Mucosa of rectum (tissue), 2 donors: ENCODE results near the gene ZNF319.

Experiments used
- H3K27ac ChIP-seq, 2 donors: one replicate each; pipeline ENCODE4 v1.7.0; 2013; ENCODE audit warnings: inconsistent platforms in 2 of 2, low read depth in 2 of 2, low read length in 2 of 2
- H3K27me3 ChIP-seq, 2 donors: one replicate each; pipeline ENCODE4 v1.7.0; 2013; ENCODE audit warnings: low read length in 2 of 2; ENCODE audit not compliant: control insufficient read depth in 2 of 2, insufficient read depth in 2 of 2
- H3K36me3 ChIP-seq, 2 donors: one replicate each; pipeline ENCODE4 v1.7.0; 2013; ENCODE audit warnings: low read length in 2 of 2; ENCODE audit not compliant: control insufficient read depth in 2 of 2, insufficient read depth in 2 of 2
- H3K4me1 ChIP-seq, 2 donors: one replicate each; pipeline ENCODE4 v1.7.0; 2013; ENCODE audit warnings: low read length in 2 of 2, mild to moderate bottlenecking in 1 of 2; ENCODE audit not compliant: control insufficient read depth in 2 of 2, insufficient read depth in 2 of 2
- H3K4me3 ChIP-seq, 2 donors: one replicate each; pipeline ENCODE4 v1.7.0; 2013; ENCODE audit warnings: low read length in 2 of 2
- H3K9ac ChIP-seq, 2 donors: one replicate each; pipeline ENCODE4 v1.7.0; 2013; ENCODE audit warnings: low read length in 2 of 2, low read depth in 1 of 2, mild to moderate bottlenecking in 1 of 2
- H3K9me3 ChIP-seq, 2 donors: one replicate each; pipeline ENCODE4 v1.7.0; 2013; ENCODE audit warnings: low read length in 2 of 2; ENCODE audit not compliant: control insufficient read depth in 2 of 2
- donor health status: healthy.
- donor health status: Normal muscosa, but diverticular disease.

Gene ZNF319

GRCh38 chr16:57997176-57997527 lies 3.3 kb downstream of the ZNF319 start:
- Histone ChIP-seq H3K9ac (no peak overlapping the region), H3K27me3 (no peaks in the 10 kb centered on the region), H3K4me3 (no peak overlapping the region), H3K9me3 (no peaks in the 10 kb centered on the region), H3K27ac (no peak overlapping the region), H3K4me1 (peaks cover 10 to 16% of the 10 kb centered on the region in 2 donors), H3K36me3 (peaks cover 15 to 23% of the 10 kb centered on the region in 2 donors)

GRCh38 chr16:57996406-57997175 lies 3.9 kb downstream of the ZNF319 start:
- H3K4me3 ChIP-seq = no peak overlapping the region
- no peaks in the 10 kb centered on the region for H3K27me3 ChIP-seq
- H3K9ac ChIP-seq = no peak overlapping the region
- H3K27ac ChIP-seq = no peak overlapping the region
- H3K4me1 ChIP-seq = peaks cover 10 to 11% of the 10 kb centered on the region in 2 donors
- H3K9me3 ChIP-seq = no peaks in the 10 kb centered on the region
- peaks cover 15 to 23% of the 10 kb centered on the region in 2 donors for H3K36me3 ChIP-seq

- no peaks in the 10 kb centered on the region for H3K27me3 ChIP-seq
- no peaks in the 10 kb centered on the region for H3K9me3 ChIP-seq
- peaks cover 7 to 11% of the 10 kb centered on the region in 2 donors for H3K4me1 ChIP-seq
- no peak overlapping the region for H3K4me3 ChIP-seq
- H3K9ac ChIP-seq = no peak overlapping the region
- peaks cover 15 to 23% of the 10 kb centered on the region in 2 donors for H3K36me3 ChIP-seq
- H3K27ac ChIP-seq = no peak overlapping the region
Measured at GRCh38 chr16:57995721-57996405, 4.6 kb downstream of the ZNF319 start.

DNA sequence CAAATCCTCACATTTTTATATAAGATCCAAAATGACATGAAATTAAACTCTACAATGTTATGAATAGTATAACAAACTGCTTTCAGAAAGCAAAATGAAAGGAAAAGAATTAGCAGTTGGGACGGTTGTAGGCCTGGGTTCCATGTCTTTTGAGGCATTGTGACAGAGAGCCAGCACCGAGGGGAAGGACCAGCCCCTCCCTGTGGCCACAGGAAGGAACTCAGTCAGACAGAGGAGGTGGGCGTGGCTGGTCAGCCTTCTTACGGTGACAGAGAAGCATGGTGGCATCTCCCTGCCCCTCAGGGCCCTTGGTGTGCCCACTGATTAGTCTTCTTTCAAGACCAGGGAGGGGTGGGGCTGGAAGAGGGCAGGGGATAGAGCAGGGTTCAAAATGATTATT lies 5.7 kb downstream of the ZNF319 start:
- Histone ChIP-seq H3K27ac (no peak overlapping the region), H3K9me3 (no peaks in the 10 kb centered on the region)

DNA sequence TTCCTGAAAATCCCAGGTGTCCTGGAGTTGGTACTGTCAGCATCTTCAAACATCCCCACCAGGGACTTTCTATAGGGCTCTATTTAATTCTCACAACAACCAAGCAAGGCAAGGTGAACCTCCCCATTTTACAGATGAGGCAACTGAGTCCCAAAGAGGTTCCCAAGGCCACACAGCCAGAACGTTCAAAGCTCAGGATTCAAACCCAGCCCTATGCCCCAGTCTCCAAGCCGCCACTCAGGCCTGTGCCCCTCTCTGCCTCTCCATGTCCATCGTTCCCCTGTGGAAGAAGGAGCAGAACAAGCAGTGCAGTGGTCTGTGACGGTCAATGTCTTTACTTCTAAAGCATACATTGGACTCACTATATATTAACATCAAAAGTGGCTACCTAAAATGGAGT lies 6.1 kb downstream of the ZNF319 start:
- Histone ChIP-seq H3K36me3 (peaks cover 15 to 23% of the 10 kb centered on the region in 2 donors), H3K4me3 (no peak overlapping the region)

More for the DNA sequence above, 5.7 kb downstream of the ZNF319 start:
- peaks cover 15 to 23% of the 10 kb centered on the region in 2 donors for H3K36me3 ChIP-seq
- H3K9ac ChIP-seq = no peak overlapping the region
- no peaks in the 10 kb centered on the region for H3K27me3 ChIP-seq
- peaks cover 7 to 10% of the 10 kb centered on the region in 2 donors for H3K4me1 ChIP-seq
- H3K4me3 ChIP-seq = no peak overlapping the region

GRCh38 chr16:57993897-57994296 lies 6.6 kb downstream of the ZNF319 start:
- Histone ChIP-seq H3K27me3 (no peaks in the 10 kb centered on the region), H3K36me3 (peaks cover 15 to 23% of the 10 kb centered on the region in 2 donors), H3K4me1 (peaks cover under 1 to 2% of the 10 kb centered on the region in 2 donors), H3K4me3 (no peak overlapping the region), H3K9me3 (no peaks in the 10 kb centered on the region), H3K27ac (no peak overlapping the region), H3K9ac (no peak overlapping the region)

More for the DNA sequence above, 6.1 kb downstream of the ZNF319 start:
- Histone ChIP-seq H3K4me1 (peaks cover 6 to 7% of the 10 kb centered on the region in 2 donors), H3K27ac (no peak overlapping the region), H3K9me3 (no peaks in the 10 kb centered on the region), H3K9ac (no peak overlapping the region), H3K27me3 (no peaks in the 10 kb centered on the region)

DNA sequence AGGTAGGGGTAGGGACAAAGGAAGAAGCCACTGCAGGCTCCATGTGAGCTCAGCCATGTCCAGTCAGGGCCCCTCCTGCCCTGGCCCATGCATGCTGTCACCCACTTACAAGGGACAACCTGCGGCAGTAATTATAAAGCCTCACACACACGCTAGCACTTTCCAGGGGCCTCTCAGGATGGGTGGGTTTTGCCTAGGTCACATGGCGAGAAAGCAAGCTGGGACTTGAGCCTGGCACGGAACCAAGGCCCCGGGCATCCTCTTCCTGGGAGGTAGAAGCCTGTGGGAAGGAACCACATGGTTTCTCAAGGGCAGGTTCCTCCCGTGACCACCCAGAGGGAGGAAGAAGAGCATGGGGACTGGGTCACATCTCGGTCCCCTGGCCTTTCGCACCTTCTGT lies 7.0 kb downstream of the ZNF319 start:
- Histone ChIP-seq H3K27me3 (no peaks in the 10 kb centered on the region), H3K4me1 (peaks cover 0 to 2% of the 10 kb centered on the region in 2 donors), H3K36me3 (peaks cover 15 to 23% of the 10 kb centered on the region in 2 donors), H3K27ac (no peak overlapping the region), H3K9me3 (no peaks in the 10 kb centered on the region), H3K4me3 (no peak overlapping the region), H3K9ac (no peak overlapping the region)

DNA sequence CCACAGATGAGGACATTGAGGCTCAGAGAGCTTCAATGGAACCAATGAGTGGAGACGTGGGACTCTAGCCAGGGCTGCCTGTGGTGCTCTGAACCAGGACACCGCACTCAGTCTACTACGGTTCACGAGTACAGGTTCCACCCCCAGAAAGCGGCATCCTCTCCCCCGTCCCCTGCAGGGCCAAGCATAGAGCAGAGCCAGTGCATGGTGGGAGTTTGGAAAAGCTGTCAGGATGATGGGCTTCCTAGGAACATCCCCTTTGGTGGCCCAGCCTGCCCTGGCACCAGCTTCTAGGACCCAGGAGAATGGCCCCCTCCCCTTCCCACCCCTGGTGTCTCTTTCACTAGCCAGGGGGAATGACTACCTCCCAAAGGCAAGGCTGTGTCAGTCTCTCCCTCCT lies 8.4 kb downstream of the ZNF319 start:
- Histone ChIP-seq H3K4me1 (no peaks in the 10 kb centered on the region), H3K27me3 (no peaks in the 10 kb centered on the region), H3K36me3 (peaks cover 6 to 13% of the 10 kb centered on the region in 2 donors), H3K27ac (no peak overlapping the region), H3K9ac (no peak overlapping the region), H3K4me3 (no peak overlapping the region), H3K9me3 (no peaks in the 10 kb centered on the region)

GRCh38 chr16:57991551-57992059 lies 8.9 kb downstream of the ZNF319 start:
- no peak overlapping the region for H3K4me3 ChIP-seq
- no peaks in the 10 kb centered on the region for H3K9me3 ChIP-seq
- H3K9ac ChIP-seq = no peak overlapping the region
- H3K4me1 ChIP-seq = no peaks in the 10 kb centered on the region
- H3K27me3 ChIP-seq = no peaks in the 10 kb centered on the region
- H3K27ac ChIP-seq = no peak overlapping the region
- H3K36me3 ChIP-seq = peaks cover 3 to 9% of the 10 kb centered on the region in 2 donors

- Histone ChIP-seq H3K27ac (no peak overlapping the region), H3K9ac (no peak overlapping the region), H3K9me3 (no peaks in the 10 kb centered on the region)
Measured at GRCh38 chr16:57988929-57989328, 11.5 kb downstream of the ZNF319 start.

More at GRCh38 chr16:57988929-57989328, 11.5 kb downstream of the ZNF319 start:
- H3K36me3 ChIP-seq = peaks cover 0 to 3% of the 10 kb centered on the region in 2 donors
- no peaks in the 10 kb centered on the region for H3K27me3 ChIP-seq
- no peak overlapping the region for H3K4me3 ChIP-seq
- H3K4me1 ChIP-seq = peaks cover 3 to 5% of the 10 kb centered on the region in 2 donors
